Neural progenitor cell (in vitro differentiated cells): Measurements from ENCODE around the gene PCSK6. TPM values are rescaled to one million over a fixed set of nuclear protein-coding genes. Genes with fewer than 3 reads are reported as not detected.
A peak's percentile ranks its signal among the peaks of the same experiment; 100 is the strongest.

ENCODE experiments used
- DNase-seq: peaks from one replicate; pipeline ENCODE4 v3.0.0-alpha.2; 2016; ENCODE audit warnings: low spot score
- H2AFZ ChIP-seq: fragments of 200-600 bp; sonication (generic); replicated peaks from 2 replicates; pipeline ENCODE4 v1.6.1; 2016; ENCODE audit warnings: antibody characterized with exemption
- H3F3A ChIP-seq: fragments of 200-600 bp; sonication (generic); 2 replicates; pipeline ENCODE4 v1.6.1; 2016; ENCODE audit warnings: antibody characterized with exemption, low read depth
- H3K27ac ChIP-seq: fragments of 200-600 bp; sonication (generic); 2 replicates; pipeline ENCODE4 v1.5.1; 2016; ENCODE audit warnings: mild to moderate bottlenecking
- H3K27me3 ChIP-seq: fragments of 200-600 bp; sonication (generic); 2 replicates; pipeline ENCODE4 v1.6.1; 2016; ENCODE audit warnings: mild to moderate bottlenecking, moderate library complexity
- H3K36me3 ChIP-seq: fragments of 200-600 bp; sonication (generic); 2 replicates; pipeline ENCODE4 v1.5.1; 2016
- H3K4me1 ChIP-seq: fragments of 200-600 bp; sonication (generic); 2 replicates; pipeline ENCODE4 v1.6.1; 2016; ENCODE audit warnings: mixed run types
- H3K4me2 ChIP-seq: fragments of 200-600 bp; sonication (generic); 2 replicates; pipeline ENCODE4 v1.6.1; 2016
- H3K4me3 ChIP-seq: fragments of 200-600 bp; sonication (generic); 2 replicates; pipeline ENCODE4 v1.5.1; 2016
- H3K79me2 ChIP-seq: fragments of 200-600 bp; sonication (generic); 2 replicates; pipeline ENCODE4 v1.6.1; 2016; ENCODE audit warnings: low read depth
- H3K9ac ChIP-seq: fragments of 200-600 bp; sonication (generic); 2 replicates; pipeline ENCODE4 v1.6.1; 2016
- H3K9me3 ChIP-seq: fragments of 200-600 bp; sonication (generic); 2 replicates; pipeline ENCODE4 v1.5.1; 2016; ENCODE audit warnings: low read depth
- H4K20me1 ChIP-seq: fragments of 200-600 bp; sonication (generic); 2 replicates; pipeline ENCODE4 v1.6.1; 2016; ENCODE audit warnings: low read depth
- H3K27ac Mint-ChIP-seq: 3 replicates; pipeline ENCODE4 v1.8.0; 2021; ENCODE audit warnings: mixed read lengths
- H3K27me3 Mint-ChIP-seq: 2 replicates; pipeline ENCODE4 v1.8.0; 2022; ENCODE audit warnings: low read depth, mild to moderate bottlenecking, inconsistent platforms, moderate library complexity, mixed read lengths; ENCODE audit not compliant: insufficient read depth
- H3K36me3 Mint-ChIP-seq: 3 replicates; pipeline ENCODE4 v1.8.0; 2021; ENCODE audit warnings: mixed read lengths
- H3K4me1 Mint-ChIP-seq: 3 replicates; pipeline ENCODE4 v1.8.0; 2021; ENCODE audit warnings: mixed read lengths
- H3K4me3 Mint-ChIP-seq: 3 replicates; pipeline ENCODE4 v1.8.0; 2021; ENCODE audit warnings: mild to moderate bottlenecking, moderate library complexity, mixed read lengths
- H3K9me3 Mint-ChIP-seq: 3 replicates; pipeline ENCODE4 v1.8.0; 2020; ENCODE audit warnings: mixed read lengths
- CTCF ChIP-seq: fragments of 200-600 bp; sonication (generic); IDR thresholded peaks from 2 replicates; pipeline ENCODE4 v1.5.1; 2017; ENCODE audit warnings: antibody characterized with exemption, mild to moderate bottlenecking
- EZH2 ChIP-seq: fragments of 200-600 bp; sonication (generic); IDR thresholded peaks from 2 replicates; pipeline ENCODE4 v1.6.1; 2017; ENCODE audit warnings: antibody characterized with exemption, mild to moderate bottlenecking, moderate library complexity
- EZH2phosphoT487 ChIP-seq: fragments of 200-600 bp; sonication (generic); IDR thresholded peaks from 2 replicates; pipeline ENCODE4 v1.6.1; 2017; ENCODE audit warnings: antibody characterized with exemption
- total RNA-seq: library from RNA; depleted of rRNA; stranded (reverse); fragments of >200 nt; gene quantifications from 2 replicates; pipeline ENCODE4 v1.2.3, GENCODE V29; 2015; ENCODE audit warnings: low replicate concordance

PCSK6 gene
- total RNA-seq, 1 donor from 2014 or later, result 1.9 TPM

- Mint-ChIP-seq H3K27me3 (peaks cover 12% of the 10 kb centered on the region), H3K4me1 (peaks cover 9% of the 10 kb centered on the region), H3K36me3 (peaks cover 6% of the 10 kb centered on the region), H3K4me3 (no peak overlapping the region), H3K27ac (no peak overlapping the region), H3K9me3 (peaks cover 17% of the 10 kb centered on the region)
- TF ChIP-seq EZH2phosphoT487 (no peak), EZH2 (no peak), CTCF (no peak)
- no peaks in the 10 kb centered on the region for H3K27me3 ChIP-seq
- no peak overlapping the region for H3K4me2 ChIP-seq
- H3K79me2 ChIP-seq, result no peaks in the 10 kb centered on the region
- H3F3A ChIP-seq, result peaks cover 12% of the 10 kb centered on the region
- peaks cover 31% of the 10 kb centered on the region for H3K4me1 ChIP-seq
- no peak for DNase-seq
- H3K27ac ChIP-seq, result no peak overlapping the region
- H3K36me3 ChIP-seq, result peaks cover 5% of the 10 kb centered on the region
- no peak overlapping the region for H3K4me3 ChIP-seq
- no peaks in the 10 kb centered on the region for H4K20me1 ChIP-seq
- no peak overlapping the region for H3K9ac ChIP-seq
- H3K9me3 ChIP-seq, result no peaks in the 10 kb centered on the region
- peak overlapping the region; percentile 17 for H2AFZ ChIP-seq
Measured at GRCh38 chr15:101366853-101367252, 122.7 kb downstream of the PCSK6 start.

- TF ChIP-seq EZH2 (no peak), EZH2phosphoT487 (no peak), CTCF (no peak)
- H3K4me3 Mint-ChIP-seq, result no peak overlapping the region
- Histone ChIP-seq H3F3A (peaks cover 2% of the 10 kb centered on the region), H3K4me2 (no peak overlapping the region), H3K4me3 (no peak overlapping the region), H3K4me1 (peaks cover 10% of the 10 kb centered on the region), H3K27ac (no peak overlapping the region), H3K27me3 (no peaks in the 10 kb centered on the region), H3K9me3 (no peaks in the 10 kb centered on the region), H4K20me1 (no peaks in the 10 kb centered on the region), H2AFZ (no peak overlapping the region), H3K9ac (no peak overlapping the region), H3K36me3 (peaks cover 5% of the 10 kb centered on the region), H3K79me2 (no peaks in the 10 kb centered on the region)
- peaks cover 17% of the 10 kb centered on the region for H3K9me3 Mint-ChIP-seq
- H3K27me3 Mint-ChIP-seq, result peaks cover 8% of the 10 kb centered on the region
- peaks cover 6% of the 10 kb centered on the region for H3K36me3 Mint-ChIP-seq
- H3K4me1 Mint-ChIP-seq, result peaks cover 3% of the 10 kb centered on the region
- no peak for DNase-seq
- H3K27ac Mint-ChIP-seq, result no peak overlapping the region
Measured at GRCh38 chr15:101362986-101363566, 126.4 kb downstream of the PCSK6 start.

GRCh38 chr15:101362359-101362758 is 127.1 kb downstream of the PCSK6 start:
- Mint-ChIP-seq H3K27me3 (peaks cover 8% of the 10 kb centered on the region), H3K9me3 (peaks cover 17% of the 10 kb centered on the region), H3K4me1 (peaks cover 3% of the 10 kb centered on the region), H3K4me3 (no peak overlapping the region), H3K27ac (no peak overlapping the region), H3K36me3 (peaks cover 6% of the 10 kb centered on the region)
- no peak overlapping the region for H3K27ac ChIP-seq
- no peak overlapping the region for H3K4me2 ChIP-seq
- H2AFZ ChIP-seq, result no peak overlapping the region
- H3K79me2 ChIP-seq, result no peaks in the 10 kb centered on the region
- H3K9me3 ChIP-seq, result no peaks in the 10 kb centered on the region
- no peak for TF ChIP-seq EZH2
- no peak for TF ChIP-seq EZH2phosphoT487
- no peak for TF ChIP-seq CTCF
- H3K4me1 ChIP-seq, result peaks cover 10% of the 10 kb centered on the region
- peaks cover 5% of the 10 kb centered on the region for H3K36me3 ChIP-seq
- no peak overlapping the region for H3K4me3 ChIP-seq
- no peak overlapping the region for H3K9ac ChIP-seq
- no peak for DNase-seq
- no peaks in the 10 kb centered on the region for H3K27me3 ChIP-seq
- peaks cover 2% of the 10 kb centered on the region for H3F3A ChIP-seq
- H4K20me1 ChIP-seq, result no peaks in the 10 kb centered on the region
